NCI-H128 (cell line): ENCODE results near the gene GRIK4.

Experiments used
- DNase-seq: peaks from one replicate; lab custom pipeline; 2025; ENCODE audit not compliant: unreplicated experiment; lab: John Stamatoyannopoulos, UW

GRIK4 gene

GRCh38 chr11:120694726-120695125 is 183.2 kb downstream of the GRIK4 start:
- DNase-seq = no peak

- DNase-seq = no peak
Measured at GRCh38 chr11:120695426-120695825, 183.9 kb downstream of the GRIK4 start.

GRCh38 chr11:120695939-120696338 is 184.4 kb downstream of the GRIK4 start:
- DNase-seq = no peak

DNA sequence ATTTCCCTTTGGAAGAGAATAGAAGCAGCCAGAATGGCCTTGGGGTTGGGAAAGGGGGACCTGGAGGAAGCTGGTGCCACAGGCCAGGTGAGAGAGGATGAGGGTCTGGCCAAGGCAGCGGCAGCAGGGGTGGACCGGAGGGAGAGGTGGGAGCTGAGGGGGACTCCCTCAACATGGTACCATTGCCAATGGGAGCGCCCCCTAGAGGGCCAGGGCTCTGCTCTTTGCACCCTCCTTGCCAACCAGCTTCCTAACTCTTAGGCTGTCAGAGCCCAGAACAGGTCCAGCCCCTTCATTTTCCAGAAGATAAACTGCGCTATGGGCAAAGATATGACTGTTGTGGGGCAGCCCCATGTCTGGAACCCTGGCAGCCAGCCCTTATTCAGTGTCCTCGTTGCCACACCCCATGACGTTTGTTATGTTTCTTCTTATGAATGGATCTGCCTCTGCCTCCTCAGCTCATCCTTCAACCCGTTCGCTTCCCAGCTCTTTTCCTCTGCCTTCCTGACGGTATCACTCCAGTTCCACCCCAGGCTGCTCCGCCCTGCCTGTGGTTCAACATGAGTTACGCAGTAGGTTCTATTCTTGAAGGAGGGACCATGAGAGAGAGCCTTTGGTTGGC is 185.2 kb downstream of the GRIK4 start:
- DNase-seq = no peak

GRCh38 chr11:120698918-120699317 is 187.4 kb downstream of the GRIK4 start:
- DNase-seq = no peak

DNA sequence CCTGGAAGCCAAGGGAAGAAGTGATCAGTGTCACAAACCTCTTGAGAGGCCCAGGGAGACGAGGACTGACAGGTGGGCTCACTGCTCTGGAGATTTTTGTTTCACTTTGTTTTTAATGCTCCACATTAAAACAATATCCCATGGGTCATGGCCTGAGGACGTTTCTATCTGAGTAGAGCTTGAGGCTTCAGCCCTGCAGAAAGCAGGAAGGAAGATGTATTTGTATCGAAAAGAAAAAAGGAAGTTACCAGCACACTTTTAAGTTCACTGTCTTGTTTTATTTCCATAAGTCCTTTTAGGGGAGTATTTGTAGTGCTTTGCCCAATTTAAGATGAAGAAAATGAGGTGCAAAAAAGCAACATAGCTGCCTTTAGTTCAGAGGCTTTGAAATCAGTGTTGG is 191.1 kb downstream of the GRIK4 start:
- no peak for DNase-seq

GRCh38 chr11:120703358-120704152 is 192.0 kb downstream of the GRIK4 start:
- DNase-seq = no peak

DNA sequence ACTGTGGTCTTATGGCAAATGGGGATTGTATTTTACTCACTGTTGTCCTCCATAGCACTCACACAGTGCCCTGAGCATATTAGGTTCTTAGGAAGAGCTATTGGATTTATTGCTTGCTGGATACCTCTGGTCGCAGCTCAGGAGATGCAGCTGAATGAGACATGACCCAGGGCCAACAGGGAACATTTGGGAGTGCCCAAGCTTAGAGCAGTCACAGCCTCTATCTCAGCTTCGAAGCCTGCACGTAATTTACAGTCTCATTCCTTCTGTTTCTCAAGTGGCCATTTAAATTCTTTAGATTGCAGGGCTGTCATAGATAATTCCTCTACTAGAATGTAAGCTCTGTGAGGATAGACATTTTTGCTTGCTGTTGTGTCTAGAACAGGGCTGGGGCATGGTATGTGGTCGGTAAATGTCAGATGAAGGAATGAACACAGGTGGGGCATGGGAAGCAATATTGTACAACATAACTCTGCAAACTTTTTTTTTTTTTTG is 192.8 kb downstream of the GRIK4 start:
- DNase-seq = no peak

GRCh38 chr11:120706257-120706656 is 194.7 kb downstream of the GRIK4 start:
- no peak for DNase-seq

DNA sequence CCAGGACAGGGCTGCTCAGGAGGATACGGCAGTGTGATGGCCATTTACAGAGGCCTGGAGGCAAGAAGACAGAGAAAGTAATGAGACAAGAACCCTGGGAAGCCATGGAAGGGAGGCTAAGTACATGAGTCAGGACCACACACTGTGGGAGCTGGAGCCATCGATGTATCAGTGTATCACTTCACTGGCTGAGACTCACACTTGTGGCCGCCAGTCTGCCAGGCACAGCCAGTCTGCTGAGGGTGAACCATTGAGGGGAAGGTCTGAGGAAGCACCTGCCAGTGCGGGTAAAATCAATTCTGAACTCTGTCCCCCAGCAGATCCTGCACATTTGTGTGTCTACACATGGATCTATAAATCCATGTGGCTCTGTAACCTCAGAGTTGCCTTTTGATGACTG is 195.6 kb downstream of the GRIK4 start:
- no peak for DNase-seq

DNA sequence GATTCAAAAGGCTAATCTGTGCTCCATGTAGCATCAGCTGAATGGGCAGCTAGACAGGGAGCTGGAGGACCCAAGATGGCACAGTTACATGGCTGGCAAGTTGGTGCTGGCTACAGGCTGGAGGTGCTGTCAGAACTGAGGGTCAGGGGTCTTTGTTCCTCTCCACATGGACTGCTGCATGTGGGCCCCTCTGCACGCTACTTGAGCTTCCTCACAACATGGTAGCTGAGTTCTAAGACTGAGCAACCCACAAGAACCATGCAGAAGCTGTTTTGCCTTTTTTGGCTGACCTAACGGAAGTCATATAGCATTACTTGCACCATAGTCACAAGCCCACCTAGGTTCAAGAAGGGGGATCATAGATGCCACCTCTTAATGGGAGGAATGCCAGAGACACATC is 196.1 kb downstream of the GRIK4 start:
- DNase-seq = no peak

DNA sequence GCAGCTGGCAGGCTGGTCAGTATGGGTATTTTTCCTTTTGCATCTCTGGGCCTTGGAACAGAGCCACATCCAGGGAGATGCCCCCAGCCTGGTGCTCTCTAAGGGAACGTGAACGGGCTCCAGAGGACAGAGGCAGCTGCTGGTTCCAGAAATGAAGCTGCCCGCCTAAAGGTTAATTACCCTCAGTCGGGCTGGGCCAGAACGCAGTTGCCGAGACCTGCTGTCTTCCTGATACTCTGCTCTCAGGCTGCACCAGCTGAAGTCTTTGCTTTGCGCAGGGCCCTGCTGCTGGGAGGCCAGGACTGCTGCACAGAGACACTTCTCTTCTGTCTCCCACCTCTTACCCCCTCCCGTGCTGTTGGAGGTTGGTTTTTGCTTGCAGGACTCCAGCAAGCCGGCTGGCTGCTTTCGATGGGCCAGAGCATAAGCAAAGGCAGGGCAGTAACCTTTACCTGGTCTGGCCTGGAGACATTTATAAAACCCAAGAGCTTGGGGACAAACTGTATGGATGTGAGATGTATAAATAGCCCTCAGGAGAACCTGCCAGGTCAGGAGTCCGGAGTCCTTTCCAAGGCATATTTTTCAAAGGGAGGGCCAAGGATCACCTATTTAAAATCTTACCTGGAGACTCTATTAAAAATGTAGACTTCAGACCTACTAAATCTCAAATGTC is 197.1 kb downstream of the GRIK4 start:
- no peak for DNase-seq

DNA sequence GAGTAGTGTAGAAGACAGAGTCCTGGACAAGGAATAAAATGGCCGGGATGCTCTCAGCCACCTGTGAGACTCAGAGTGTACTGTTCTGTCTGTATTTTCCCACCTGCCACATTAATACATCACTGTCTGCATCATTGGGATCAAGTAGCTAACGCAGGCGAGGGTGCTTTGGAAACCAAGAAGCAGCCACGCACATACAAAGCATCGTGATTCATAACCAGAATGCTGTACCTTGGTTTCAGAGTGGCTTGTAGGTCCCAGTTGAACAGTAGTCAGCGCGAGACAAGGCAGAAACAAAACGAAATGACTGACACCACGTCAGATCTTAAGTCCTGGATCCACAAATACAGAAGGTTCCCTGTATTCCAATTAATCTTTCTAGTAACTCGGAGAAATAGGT is 198.3 kb downstream of the GRIK4 start:
- DNase-seq = no peak

- no peak for DNase-seq
Measured at GRCh38 chr11:120710354-120711131, 199.0 kb downstream of the GRIK4 start.

DNA sequence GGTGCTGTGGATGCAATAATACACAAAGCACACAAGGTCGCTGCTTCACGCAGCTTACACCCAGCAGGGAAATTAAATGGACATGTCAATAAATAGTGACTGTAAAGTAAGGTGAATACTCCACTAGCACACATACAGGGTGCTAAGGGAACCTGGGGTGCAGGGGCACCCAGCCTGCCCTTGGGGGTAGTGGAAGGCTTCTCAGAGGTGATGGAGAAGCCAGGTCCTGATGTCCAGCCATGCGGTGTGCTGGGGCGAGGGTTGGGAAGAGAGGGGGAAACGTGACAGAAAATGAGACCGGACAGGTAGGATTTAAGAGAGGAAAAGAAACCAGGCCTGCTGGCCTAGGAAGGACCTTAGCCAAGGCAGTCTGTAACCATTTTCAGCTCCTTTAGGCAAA is 200.5 kb downstream of the GRIK4 start:
- DNase-seq = no peak

- no peak for DNase-seq
Measured at GRCh38 chr11:120712881-120713280, 201.3 kb downstream of the GRIK4 start.

DNA sequence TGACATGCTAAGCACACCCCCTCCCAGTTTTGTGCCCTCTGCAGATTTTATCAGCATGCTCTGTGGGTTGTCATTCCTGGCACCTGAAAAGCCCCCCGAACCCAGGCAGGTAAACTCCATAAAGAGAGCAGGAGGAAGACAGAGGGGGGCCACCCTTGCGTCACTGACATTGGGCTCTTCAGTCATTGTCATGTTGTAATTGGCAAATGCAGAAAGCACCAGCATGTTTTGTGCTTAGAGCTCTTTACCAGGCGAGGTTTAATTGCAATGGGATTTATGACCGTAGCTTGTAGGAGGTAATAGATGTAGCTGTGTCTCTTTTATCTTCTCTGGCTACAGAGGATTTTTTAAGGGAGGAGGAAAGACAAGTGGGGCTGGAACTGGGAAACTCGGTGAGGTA is 201.7 kb downstream of the GRIK4 start:
- no peak for DNase-seq

- no peak for DNase-seq
Measured at GRCh38 chr11:120714438-120714837, 202.9 kb downstream of the GRIK4 start.

DNA sequence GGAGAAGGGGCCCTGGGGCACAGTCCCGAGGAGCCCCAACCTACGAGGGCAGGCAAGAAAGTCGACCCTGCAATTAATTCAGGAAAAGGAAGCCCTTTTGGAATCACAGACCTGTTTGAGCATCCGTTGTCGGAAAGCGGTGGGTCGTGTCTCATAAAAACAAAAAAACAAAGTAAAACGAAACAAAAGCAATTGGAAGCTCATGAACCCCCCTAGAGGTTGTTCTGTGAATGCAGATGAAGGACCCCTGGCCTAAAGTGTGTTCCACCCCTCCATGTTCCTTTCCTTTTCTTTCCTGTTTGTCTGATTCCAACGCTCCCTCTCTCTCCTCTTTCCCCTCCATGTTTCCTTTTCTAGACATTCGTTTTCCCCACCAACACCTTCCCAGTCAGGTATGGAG is 203.7 kb downstream of the GRIK4 start:
- no peak for DNase-seq

DNA sequence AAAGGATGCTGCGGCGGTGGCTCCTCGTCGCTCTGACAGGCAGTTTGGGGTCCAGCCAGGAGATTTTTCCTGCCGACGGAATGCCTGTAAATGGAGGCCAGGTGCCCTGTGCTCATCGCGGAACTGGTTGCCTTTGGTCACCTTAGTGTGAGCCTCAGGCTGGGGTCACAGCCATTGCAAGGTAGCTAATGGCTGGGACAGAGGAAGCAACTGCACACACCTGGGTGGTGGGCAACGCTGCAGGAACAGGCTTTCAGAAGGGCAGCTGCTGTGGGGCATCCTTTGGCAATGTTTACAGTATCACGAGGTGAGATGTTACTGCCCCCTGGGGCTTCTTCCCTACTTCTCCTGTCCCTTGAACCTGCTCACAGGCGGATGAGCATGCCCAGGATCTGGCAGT is 205.5 kb downstream of the GRIK4 start:
- DNase-seq = no peak

DNA sequence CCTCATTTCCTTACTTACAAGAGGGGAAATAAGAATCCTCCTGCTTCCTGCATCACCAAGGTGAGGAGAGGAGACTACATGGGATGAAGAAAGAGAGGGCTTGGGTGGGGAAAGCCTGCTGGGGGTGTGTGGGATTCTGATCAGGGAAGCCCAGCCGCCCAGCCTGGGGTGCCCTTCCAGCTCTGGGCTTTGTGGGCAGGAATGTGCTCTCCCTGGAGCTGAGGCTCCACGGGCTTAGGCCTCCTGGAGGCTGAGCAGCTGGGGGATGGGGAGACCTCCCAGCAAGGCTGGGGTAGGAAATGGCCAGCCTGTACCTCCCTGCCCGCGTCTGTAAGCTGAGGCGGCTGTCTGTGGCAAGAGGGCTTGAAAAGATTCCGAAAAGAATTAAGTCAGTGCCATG is 206.1 kb downstream of the GRIK4 start:
- DNase-seq = no peak
